ENCODE data around the gene ALX4. TPM values are rescaled to one million over a fixed set of nuclear protein-coding genes. Genes with fewer than 3 reads are reported as not detected.
A peak's percentile ranks its signal among the peaks of the same experiment; 100 is the strongest.

Gene ALX4
- total RNA-seq, 1 donor from 2014 or later = 4.1 TPM

GRCh38 chr11:44300844-44301563, 8.9 kb downstream of the ALX4 start:
- no peak for DNase-seq

GRCh38 chr11:44298862-44299261, 11.1 kb downstream of the ALX4 start:
- DNase-seq = no peak

DNA sequence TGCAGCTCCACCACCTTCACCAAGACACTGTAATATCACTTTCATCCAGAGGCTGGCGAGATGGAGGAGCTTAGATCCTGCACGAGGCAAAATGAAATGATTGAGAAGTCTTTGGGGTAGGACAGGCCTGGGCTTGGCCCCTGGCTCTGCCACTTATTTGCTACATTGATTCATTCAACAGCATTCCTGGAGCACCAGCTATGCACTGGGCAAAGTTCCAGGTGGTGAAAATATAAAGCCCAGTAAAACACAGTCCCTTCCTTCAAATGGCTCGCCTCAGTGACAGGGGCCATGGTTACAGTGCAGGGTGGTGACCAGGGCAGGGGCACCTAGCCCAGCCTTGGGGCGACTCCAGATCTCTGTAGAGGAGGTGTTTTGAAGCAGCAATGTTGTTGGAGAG, 19.7 kb downstream of the ALX4 start:
- DNase-seq = no peak

GRCh38 chr11:44288133-44288526, 21.8 kb downstream of the ALX4 start:
- no peak for DNase-seq

DNA sequence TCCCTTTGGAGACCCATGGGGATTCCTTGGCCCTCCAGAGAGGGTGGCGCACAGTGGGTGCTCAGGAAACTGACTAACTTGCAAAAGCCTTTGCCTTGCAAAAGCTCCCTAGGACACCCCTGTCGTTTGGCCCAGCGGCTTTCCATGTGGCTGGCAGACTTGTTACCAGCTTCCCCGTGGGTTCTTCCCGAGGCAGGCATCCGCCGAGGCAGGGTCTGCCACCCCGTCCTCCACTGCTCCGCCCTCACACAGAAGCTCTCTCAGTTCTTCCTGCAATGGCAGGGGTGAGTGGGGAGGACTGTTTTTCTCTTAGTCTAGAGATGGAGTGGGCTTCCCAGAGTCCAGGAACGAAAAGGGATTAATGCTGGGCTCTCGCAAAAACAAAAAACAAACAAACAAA, 23.0 kb downstream of the ALX4 start:
- no peak for DNase-seq

GRCh38 chr11:44286268-44286880, 23.6 kb downstream of the ALX4 start:
- peak; percentile 71 for DNase-seq

GRCh38 chr11:44285756-44286155, 24.2 kb downstream of the ALX4 start:
- no peak for DNase-seq

DNA sequence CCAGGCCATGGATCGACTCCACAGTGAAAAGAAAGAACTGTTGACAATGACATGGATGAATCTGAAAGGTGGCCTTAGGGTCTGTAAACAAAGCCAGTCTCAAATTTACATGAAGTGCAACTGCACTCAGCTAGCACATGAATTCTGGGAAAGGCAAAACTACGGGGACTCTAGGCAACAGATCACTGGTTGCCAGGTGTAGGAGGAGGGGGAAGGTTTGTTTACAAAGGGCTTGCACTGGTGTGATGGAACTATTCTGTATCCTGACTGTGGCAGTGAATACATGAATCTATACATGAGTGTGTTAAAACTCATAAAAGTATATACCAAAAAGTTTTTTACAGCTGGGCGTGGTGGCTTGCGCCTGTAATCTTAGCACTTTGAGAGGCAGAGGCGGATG, 27.3 kb downstream of the ALX4 start:
- no peak for DNase-seq

DNA sequence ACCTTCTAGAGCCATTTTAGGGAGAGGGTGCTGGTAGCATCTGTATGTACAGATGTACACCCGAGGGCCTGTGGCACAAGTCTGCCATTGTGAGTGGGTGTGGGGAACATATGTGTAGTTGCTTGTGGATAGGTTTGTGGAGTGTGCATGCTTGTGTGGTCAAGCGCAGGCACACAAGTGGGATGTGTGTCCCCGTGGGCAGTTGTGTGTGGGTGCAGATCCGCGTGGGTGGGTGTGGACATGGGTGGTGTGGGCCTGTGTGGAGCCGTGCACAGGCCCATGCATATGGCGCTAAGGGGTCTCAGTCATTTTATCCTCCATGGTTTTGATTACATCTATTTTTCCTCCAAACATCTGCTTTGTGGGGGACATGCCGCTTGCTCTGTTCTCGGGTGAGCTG, 28.8 kb downstream of the ALX4 start:
- DNase-seq = no peak

- DNase-seq = no peak
Measured at GRCh38 chr11:44280257-44280656, 29.7 kb downstream of the ALX4 start.

DNA sequence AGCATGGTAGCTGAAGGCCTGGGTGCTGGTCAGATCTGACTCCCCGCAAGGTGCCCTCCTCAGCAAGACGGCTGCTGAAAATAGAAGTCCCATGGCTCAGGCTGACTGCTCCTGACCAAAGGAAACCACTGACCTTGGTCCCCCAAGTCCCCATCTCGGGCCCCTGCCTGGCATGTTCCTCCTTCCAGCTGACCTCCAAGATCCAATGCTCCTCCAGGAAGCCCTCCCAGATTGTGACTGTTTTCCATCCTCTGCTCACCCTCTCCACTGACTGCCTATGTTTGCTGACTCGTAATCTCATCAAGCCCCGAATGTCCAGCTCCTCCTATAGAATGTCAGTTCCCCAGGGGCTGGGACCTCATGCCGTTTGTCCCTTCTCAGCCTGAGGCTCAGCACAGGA, 30.5 kb downstream of the ALX4 start:
- DNase-seq = no peak

- DNase-seq = peak; percentile 38
Measured at GRCh38 chr11:44277196-44278090, 32.5 kb downstream of the ALX4 start.

GRCh38 chr11:44275961-44276550, 33.9 kb downstream of the ALX4 start:
- no peak for DNase-seq

DNA sequence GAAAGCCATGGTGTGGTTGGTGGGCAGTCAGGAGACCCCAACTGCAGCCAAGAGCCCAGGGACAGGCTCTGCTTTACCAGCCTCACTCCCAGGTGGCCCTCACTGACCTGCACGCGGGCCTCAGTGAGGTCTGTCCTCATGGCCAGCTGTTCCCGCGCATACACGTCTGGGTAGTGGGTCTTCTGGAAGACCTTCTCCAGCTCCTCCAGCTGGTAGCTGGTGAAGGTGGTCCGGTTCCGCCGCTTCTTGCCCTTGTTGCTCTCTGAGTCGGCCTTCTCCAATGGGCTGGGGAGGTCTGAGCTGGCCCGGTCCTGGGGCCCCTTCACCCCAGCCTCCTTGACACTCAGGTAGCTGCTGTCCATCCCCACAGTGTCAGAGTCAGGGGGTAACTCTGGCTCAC, 34.7 kb downstream of the ALX4 start:
- no peak for DNase-seq

DNA sequence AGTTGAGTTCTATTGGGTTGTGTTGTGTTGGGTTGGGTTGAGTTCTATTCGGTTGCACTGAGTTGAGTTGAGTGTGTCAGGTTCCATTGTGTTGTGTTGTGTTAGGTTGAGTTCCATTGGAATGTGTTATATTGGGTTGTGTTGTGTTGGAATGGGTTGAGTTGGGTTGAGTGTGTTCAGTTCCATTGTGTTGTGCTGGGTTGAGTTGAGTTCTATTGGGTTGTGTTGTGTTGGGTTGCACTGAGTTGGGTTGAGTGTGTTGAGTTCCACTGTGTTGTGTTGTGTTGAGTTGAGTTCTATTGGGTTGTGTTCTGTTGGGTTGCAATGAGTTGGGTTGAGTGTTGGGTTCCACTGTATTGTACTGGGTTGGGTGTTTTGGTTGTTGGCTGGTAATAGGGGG, 35.5 kb downstream of the ALX4 start:
- DNase-seq = no peak

DNA sequence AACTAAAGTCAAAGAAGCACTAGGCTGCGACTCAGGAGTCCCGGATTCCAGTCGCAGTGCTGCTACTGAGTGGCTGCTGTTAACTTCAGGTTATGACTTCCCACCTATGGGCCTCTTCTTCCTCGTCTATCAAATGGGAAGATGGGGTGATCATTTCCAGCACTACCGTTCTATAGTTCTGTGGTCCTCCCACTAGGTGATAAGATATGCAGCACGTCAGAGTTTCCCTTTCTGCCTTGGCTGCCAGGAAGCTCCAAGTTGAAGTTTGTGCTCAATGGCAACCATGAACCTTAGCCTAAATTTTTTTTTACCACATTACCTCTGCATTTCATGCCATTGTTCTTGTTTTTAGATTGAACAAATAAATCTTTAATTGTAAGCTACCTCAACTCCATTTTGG, 38.7 kb downstream of the ALX4 start:
- DNase-seq = no peak

GRCh38 chr11:44270403-44271273, 39.3 kb downstream of the ALX4 start:
- peak; percentile 77 for DNase-seq

DNA sequence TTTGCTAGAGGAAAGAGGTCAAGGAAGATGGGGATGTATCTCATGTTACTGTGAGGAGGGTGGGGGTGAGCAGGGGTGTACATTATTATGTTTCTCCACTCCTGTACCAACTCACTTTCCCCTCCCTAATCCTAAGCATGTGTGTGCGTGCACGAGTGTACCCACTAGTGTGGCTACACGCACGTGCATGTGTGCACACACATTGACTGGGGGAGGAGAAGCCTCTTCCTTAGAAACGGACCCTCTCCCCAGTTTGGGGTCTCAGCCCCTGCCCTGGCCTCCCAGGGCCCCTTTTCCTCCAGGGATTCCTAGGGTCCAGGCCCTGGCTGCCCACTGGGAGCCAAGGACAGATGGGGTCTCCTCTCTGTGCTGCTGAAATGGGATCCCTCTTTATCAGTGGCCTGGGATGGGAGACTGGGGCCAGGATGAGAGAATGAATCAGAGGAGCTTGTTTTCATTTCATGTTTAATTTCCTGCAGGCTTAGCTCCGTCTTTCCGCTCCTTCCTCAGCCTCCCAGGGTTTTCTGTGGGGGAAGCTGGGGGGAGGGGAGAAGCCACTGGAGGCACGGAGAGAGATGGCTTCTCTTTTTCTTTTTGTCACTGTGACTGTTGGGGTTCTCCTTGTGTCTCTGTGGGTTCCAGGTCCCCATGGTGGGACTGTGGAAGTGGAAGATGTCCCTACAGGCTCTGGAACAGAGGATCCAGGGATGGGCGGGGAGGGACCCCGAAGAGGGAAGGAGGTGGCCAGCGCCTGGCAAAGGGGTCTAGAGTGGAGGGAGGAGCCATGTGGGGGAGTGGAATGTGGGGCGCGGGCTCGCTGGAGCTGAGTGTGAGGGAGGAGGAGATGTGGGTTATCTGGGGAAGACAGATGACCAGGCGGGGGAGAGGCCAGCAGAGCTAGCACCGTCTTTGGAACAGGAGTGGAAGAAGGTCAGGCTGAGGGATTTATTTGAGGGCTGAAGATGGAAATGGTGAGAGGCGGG, 40.3 kb downstream of the ALX4 start:
- DNase-seq = no peak

GRCh38 chr11:44268614-44269080, 41.3 kb downstream of the ALX4 start:
- DNase-seq = no peak

Measured in tongue (tissue), 2 donors.